ENCODE measurements around the gene BCKDK. TPM values are rescaled to one million over a fixed set of nuclear protein-coding genes. Genes with fewer than 3 reads are reported as not detected.
A peak's percentile ranks its signal among the peaks of the same experiment; 100 is the strongest.

BCKDK gene
- total RNA-seq, 1 experiment from 2014 or later = 57.0 TPM

- peaks cover 3% of the 10 kb centered on the region for H4K20me1 ChIP-seq (ENCODE audit: control insufficient read depth, insufficient read depth, insufficient read length)
- no peak within 1 kb of the TSS for H3K4ac ChIP-seq (ENCODE audit: low read depth, low read length)
- H3T11ph ChIP-seq (ENCODE audit: low read length) = no peak within 1 kb of the TSS
- H3K27ac ChIP-seq (ENCODE audit: insufficient read length, low read depth, low read length) = no peak within 1 kb of the TSS
- Mint-ChIP-seq H3K27ac (peak within 1 kb of the TSS; percentile 44 to 94 (median 94); a peak in 6 of 7 replicates), H3K27me3 (ENCODE audit: low read depth) (peaks cover 2% of the 10 kb centered on the region), H3K4me1 (peaks cover 9 to 15% of the 10 kb centered on the region in 2 experiments), H3K4me3 (peak within 1 kb of the TSS; percentile 92 to 99), H3K36me3 (ENCODE audit: insufficient read depth in 1 of 3, low read depth in 3 of 3) (peaks cover 5 to 21% (median 20%) of the 10 kb centered on the region in 3 experiments; a peak in 6 of 7 replicates), H3K9me3 (no peaks in the 10 kb centered on the region; a peak in 1 of 5 replicates)
- H3K23me2 ChIP-seq (ENCODE audit: insufficient read length, low read depth, low read length, poor library complexity, severe bottlenecking) = peaks cover 11% of the 10 kb centered on the region
- no peak within 1 kb of the TSS for H2BK12ac ChIP-seq (ENCODE audit: insufficient read length, low read depth, low read length)
- no peak within 1 kb of the TSS for H3K18ac ChIP-seq (ENCODE audit: insufficient read length, low read depth, low read length)
- peaks cover 2% of the 10 kb centered on the region; the same call in 1 of the 2 replicates for H3K4me1 ChIP-seq (ENCODE audit: insufficient read depth, low read length)
- H3K4me2 ChIP-seq (ENCODE audit: insufficient read depth, insufficient read length, low read length) = peak within 1 kb of the TSS; percentile 80
- H4K8ac ChIP-seq (replicated peaks; ENCODE audit: insufficient read length, low read depth, low read length) = no peak within 1 kb of the TSS
- H3K56ac ChIP-seq (ENCODE audit: insufficient read length, low read depth, low read length) = no peak within 1 kb of the TSS
- no peaks in the 10 kb centered on the region for H3K27me3 ChIP-seq (ENCODE audit: insufficient read depth, low read length)
- H3K23ac ChIP-seq (ENCODE audit: insufficient read length, low read depth, low read length) = no peak within 1 kb of the TSS
- no peak within 1 kb of the TSS for H4K91ac ChIP-seq (ENCODE audit: insufficient read length, low read depth, low read length)
- no peak within 1 kb of the TSS for H2BK120ac ChIP-seq (ENCODE audit: low read depth, low read length, poor library complexity, severe bottlenecking)
- no peak within 1 kb of the TSS for H2BK5ac ChIP-seq (ENCODE audit: insufficient read length, low read length)
- no peak within 1 kb of the TSS for H4K5ac ChIP-seq (ENCODE audit: insufficient read length, low read depth, low read length)
- peak within 1 kb of the TSS; percentile 76 for H3K9ac ChIP-seq (ENCODE audit: extremely low read depth, insufficient read length, low read length)
- H2BK15ac ChIP-seq (ENCODE audit: low read depth, low read length) = no peak within 1 kb of the TSS
- TF ChIP-seq, protein P1, sequence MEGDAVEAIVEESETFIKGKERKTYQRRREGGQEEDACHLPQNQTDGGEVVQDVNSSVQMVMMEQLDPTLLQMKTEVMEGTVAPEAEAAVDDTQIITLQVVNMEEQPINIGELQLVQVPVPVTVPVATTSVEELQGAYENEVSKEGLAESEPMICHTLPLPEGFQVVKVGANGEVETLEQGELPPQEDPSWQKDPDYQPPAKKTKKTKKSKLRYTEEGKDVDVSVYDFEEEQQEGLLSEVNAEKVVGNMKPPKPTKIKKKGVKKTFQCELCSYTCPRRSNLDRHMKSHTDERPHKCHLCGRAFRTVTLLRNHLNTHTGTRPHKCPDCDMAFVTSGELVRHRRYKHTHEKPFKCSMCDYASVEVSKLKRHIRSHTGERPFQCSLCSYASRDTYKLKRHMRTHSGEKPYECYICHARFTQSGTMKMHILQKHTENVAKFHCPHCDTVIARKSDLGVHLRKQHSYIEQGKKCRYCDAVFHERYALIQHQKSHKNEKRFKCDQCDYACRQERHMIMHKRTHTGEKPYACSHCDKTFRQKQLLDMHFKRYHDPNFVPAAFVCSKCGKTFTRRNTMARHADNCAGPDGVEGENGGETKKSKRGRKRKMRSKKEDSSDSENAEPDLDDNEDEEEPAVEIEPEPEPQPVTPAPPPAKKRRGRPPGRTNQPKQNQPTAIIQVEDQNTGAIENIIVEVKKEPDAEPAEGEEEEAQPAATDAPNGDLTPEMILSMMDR (conservative IDR thresholded peaks at IDR 0.05) = no peak
- H3K14ac ChIP-seq (ENCODE audit: insufficient read depth, low read length) = peak within 1 kb of the TSS; percentile 32
- WGBS (ENCODE audit: extremely low coverage, insufficient read length, low lambda C conversion rate) = no CpG with 5 or more reads among the region's 69 CpGs
- H2AK5ac ChIP-seq (ENCODE audit: insufficient read length, low read length) = no peak within 1 kb of the TSS
- no peaks in the 10 kb centered on the region for H3K9me3 ChIP-seq (ENCODE audit: control insufficient read depth, low read depth, low read length)
- peak within 1 kb of the TSS; percentile 66 for H2AFZ ChIP-seq (ENCODE audit: low read length)
- no peak within 1 kb of the TSS for H2BK20ac ChIP-seq (ENCODE audit: low read depth, low read length, poor library complexity, severe bottlenecking)
- peaks cover 2% of the 10 kb centered on the region; the same call in 1 of the 2 replicates for H3K79me2 ChIP-seq (ENCODE audit: insufficient read depth, low read length)
- DNase-seq = peak; percentile 98
- H3K79me1 ChIP-seq (ENCODE audit: insufficient read depth, low read depth, low read length, poor library complexity, severe bottlenecking) = peaks cover 2% of the 10 kb centered on the region
These were observed 13.6 kb upstream of the BCKDK start, which contains the start of gene VKORC1 for GRCh38 chr16:31094424-31095120. VKORC1 (minus strand) TSS chr16:31094797; CDS start chr16:31094729, 68 bp downstream.

All from H9 (cell line).